K562 (cell line): ENCODE results near the gene DHX57. TPM values are rescaled to one million over a fixed set of nuclear protein-coding genes. Genes with fewer than 3 reads are reported as not detected.
"Not testable (repeated sequence)": the region's sequence is repeated elsewhere in the genome, so short reads cannot be mapped to it uniquely, and the experiment has no call there.

ENCODE experiments used
- ATAC-seq: fragments of 200-7000 bp; cut with Tn5 transposase; 3 replicates; pipeline ENCODE4 v1.9.1; 2020; ENCODE audit warnings: moderate library complexity
- BruUV-seq: library from RNA; stranded (reverse); fragments of 400-500 nt; replicated peaks from 2 replicates; lab custom pipeline; 2021; lab: Mats Ljungman, UMichigan
- CTCF ChIA-PET: fragments of 300-600 bp; formaldehyde crosslinking; extraction: SDS; loops from one replicate; lab custom pipeline; 2021; ENCODE audit warnings: low intra/inter-chr PET ratio; lab: Yijun Ruan, JAX
- POLR2A ChIA-PET: fragments of 300-600, 350-650 bp; sonication (Branson Sonifier 250); formaldehyde crosslinking; extraction: SDS; loops from one replicate; lab custom pipeline; 2021; ENCODE audit warnings: antibody characterized with exemption, inconsistent platforms; lab: Yijun Ruan, JAX
- DNase-seq, 4 experiments: peaks; one replicate each; pipeline versions ENCODE4 v3.0.0 to v3.0.0-alpha.2; 2011 to 2018; ENCODE audit warnings: low spot score in 3 of 4, mixed read lengths in 3 of 4; ENCODE audit errors: extremely low read depth in 1 of 4
- FAIRE-seq: peaks from 2 replicates; lab custom pipeline; 2011; peaks lifted over from hg19 to GRCh38; lab: Jason Lieb, UNC
- H2AFZ ChIP-seq: 2 replicates; pipeline ENCODE4 v1.6.0; 2011; ENCODE audit warnings: low read depth, low read length, control low read depth, inconsistent platforms
- H3K27ac ChIP-seq: fragments of 200-600 bp; 3 replicates; pipeline ENCODE4 v1.8.0; 2011; ENCODE audit warnings: low read depth, mild to moderate bottlenecking, control low read depth, inconsistent platforms, low read length, moderate library complexity, mixed read lengths; ENCODE audit errors: extremely low read depth
- H3K27me3 ChIP-seq, 2 experiments: fragments of 300-600 bp in 1 of 2; 2 replicates in 1 of 2; 3 replicates in 1 of 2; pipeline versions ENCODE4 v1.6.0 to v1.8.0; 2011; ENCODE audit warnings: inconsistent platforms in 2 of 2, low read length in 2 of 2, mild to moderate bottlenecking in 1 of 2, mixed read lengths in 1 of 2, moderate library complexity in 1 of 2; ENCODE audit not compliant: control insufficient read depth in 2 of 2, insufficient read depth in 2 of 2
- H3K36me3 ChIP-seq: fragments of 300-600 bp; 3 replicates; pipeline ENCODE4 v1.8.0; 2011; ENCODE audit warnings: mild to moderate bottlenecking, low read length, inconsistent platforms; ENCODE audit not compliant: control insufficient read depth, insufficient read depth
- H3K4me1 ChIP-seq, 2 experiments: fragments of 200-600 bp in 1 of 2; replicated peaks in 1 of 2; 2 replicates in 1 of 2; 3 replicates in 1 of 2; pipeline versions ENCODE4 v1.5.1 to v1.8.0; 2011; ENCODE audit warnings: inconsistent platforms in 2 of 2, low read length in 2 of 2, mild to moderate bottlenecking in 1 of 2, mixed read lengths in 1 of 2, moderate library complexity in 1 of 2; ENCODE audit not compliant: control insufficient read depth in 2 of 2, insufficient read depth in 2 of 2
- H3K4me2 ChIP-seq: 2 replicates; pipeline ENCODE4 v1.6.1; 2011; ENCODE audit warnings: low read length, control low read depth, inconsistent platforms, mixed read lengths; ENCODE audit not compliant: insufficient read depth
- H3K4me3 ChIP-seq: fragments of 200-600 bp; sonication (generic), shearing (Covaris generic); 2 replicates; pipeline ENCODE4 v1.5.1; 2016; ENCODE audit warnings: control low read depth, inconsistent platforms
- H3K79me2 ChIP-seq: fragments of 200-600 bp; 3 replicates; pipeline ENCODE4 v1.8.0; 2011; ENCODE audit warnings: low read length, inconsistent platforms; ENCODE audit not compliant: control insufficient read depth, insufficient read depth
- H3K9ac ChIP-seq, 2 experiments: 2 replicates each; pipeline versions ENCODE4 v1.6.0 to v1.6.1; 2011; ENCODE audit warnings: low read depth in 2 of 2, low read length in 2 of 2, control low read depth in 1 of 2, inconsistent platforms in 1 of 2, mild to moderate bottlenecking in 1 of 2, mixed read lengths in 1 of 2; ENCODE audit not compliant: insufficient read depth in 1 of 2
- H3K9me1 ChIP-seq: one replicate; pipeline ENCODE4 v1.6.0; 2011; ENCODE audit warnings: inconsistent platforms, mild to moderate bottlenecking, low read length, moderate library complexity; ENCODE audit not compliant: control insufficient read depth, insufficient read depth
- H3K9me3 ChIP-seq: replicated peaks from 2 replicates; pipeline ENCODE4 v1.5.1; 2011; ENCODE audit warnings: low read depth, low read length, inconsistent platforms; ENCODE audit not compliant: control insufficient read depth, insufficient read depth
- H4K20me1 ChIP-seq: replicated peaks from 2 replicates; pipeline ENCODE4 v1.6.1; 2011; ENCODE audit warnings: low read length, inconsistent platforms, mixed read lengths; ENCODE audit not compliant: control insufficient read depth, insufficient read depth
- DNMT1 ChIP-seq: fragments of 450-650 bp; IDR thresholded peaks from 2 replicates; pipeline ENCODE4 v1.6.1; 2016; ENCODE audit warnings: antibody characterized with exemption, mild to moderate bottlenecking
- ETV6 ChIP-seq, 3 experiments: fragments of 150-350 bp in 1 of 3; sonication (generic) in 1 of 3; formaldehyde crosslinking in 1 of 3; IDR thresholded peaks; 2 replicates each; pipeline versions ENCODE4 v1.6.1 to v1.8.0; 2014 to 2022; ENCODE audit warnings: borderline replicate concordance in 2 of 3, low read depth in 2 of 3, antibody characterized with exemption in 1 of 3, low read length in 1 of 3, mild to moderate bottlenecking in 1 of 3, missing genetic modification reagents in 1 of 3
- FOXA3 ChIP-seq, 2 experiments: fragments of 450-650 bp in 1 of 2; sonication (generic) in 1 of 2; formaldehyde crosslinking; IDR thresholded peaks in 1 of 2; conservative IDR thresholded peaks in 1 of 2; 2 replicates each; pipeline versions ENCODE4 v1.4.0 to v1.8.0; 2020 to 2022; ENCODE audit warnings: mild to moderate bottlenecking in 2 of 2, missing genetic modification reagents in 1 of 2
- FOXJ2 ChIP-seq: fragments of 200-800 bp; sonication (Bioruptor generic); IDR thresholded peaks from 2 replicates; pipeline ENCODE4 v1.6.1; 2016; ENCODE audit warnings: missing genetic modification characterization, missing compliant biosample characterization
- HLTF ChIP-seq: fragments of 450-650 bp; IDR thresholded peaks from 2 replicates; pipeline ENCODE4 v1.6.1; 2016
- JUN ChIP-seq, 2 experiments: sonication (generic) in 1 of 2; formaldehyde crosslinking in 1 of 2; IDR thresholded peaks; 2 replicates each; pipeline versions ENCODE4 v1.6.1 to v1.8.0; 2012 to 2022; ENCODE audit warnings: borderline replicate concordance in 2 of 2, mild to moderate bottlenecking in 2 of 2, improper control_type of control experiment in 1 of 2, low read depth in 1 of 2, low read length in 1 of 2, missing genetic modification reagents in 1 of 2
- KDM1A ChIP-seq, 2 experiments: fragments of 450-650 bp; IDR thresholded peaks; 2 replicates each; pipeline ENCODE4 v1.6.1; 2016; ENCODE audit warnings: mild to moderate bottlenecking in 2 of 2
- NFIC ChIP-seq: fragments of 450-650 bp; IDR thresholded peaks from 2 replicates; pipeline ENCODE4 v1.6.1; 2017; ENCODE audit warnings: mild to moderate bottlenecking, inconsistent platforms
- NR2C1 ChIP-seq, 2 experiments: fragments of 450-650 bp; IDR thresholded peaks; 2 replicates each; pipeline ENCODE4 v1.6.1; 2017; ENCODE audit warnings: mild to moderate bottlenecking in 2 of 2, antibody characterized with exemption in 1 of 2, inconsistent platforms in 1 of 2, missing compliant biosample characterization in 1 of 2, missing genetic modification characterization in 1 of 2
- SAFB2 ChIP-seq: fragments of 200-400 bp; formaldehyde crosslinking; IDR thresholded peaks from 2 replicates; pipeline ENCODE4 v1.6.1; 2018; ENCODE audit warnings: borderline replicate concordance, low read length, low read depth, moderate library complexity; ENCODE audit not compliant: severe bottlenecking
- SMAD3 ChIP-seq: fragments of 450-650 bp; formaldehyde crosslinking; conservative IDR thresholded peaks from 2 replicates; pipeline ENCODE4 v1.4.0; 2020; ENCODE audit warnings: mild to moderate bottlenecking
- TCF15 ChIP-seq: fragments of 250-450 bp; sonication (Bioruptor Pico); IDR thresholded peaks from 2 replicates; pipeline ENCODE4 v1.8.0; 2022; ENCODE audit warnings: moderate library complexity, mild to moderate bottlenecking, inconsistent platforms
- TEAD4 ChIP-seq, 2 experiments: sonication (generic) in 1 of 2; formaldehyde crosslinking in 1 of 2; IDR thresholded peaks; 2 replicates each; pipeline versions ENCODE4 v1.6.1 to v1.8.0; 2012 to 2022; ENCODE audit warnings: borderline replicate concordance in 1 of 2, inconsistent platforms in 1 of 2, low read length in 1 of 2, mild to moderate bottlenecking in 1 of 2, missing genetic modification reagents in 1 of 2
- WGBS: fragments of 100-300 bp; shearing (Covaris generic); methylation state at CpG from one replicate; pipeline ENCODE4 v1.1.6; 2016; ENCODE audit warnings: low coverage, mixed read lengths; ENCODE audit not compliant: insufficient coverage; ENCODE audit errors: missing lambda C conversion rate; 5-methylcytosine and 5-hydroxymethylcytosine counted together
- in situ Hi-C: fragments of 300-500 bp; cut with MboI; formaldehyde crosslinking; loops from 4 replicates; pipeline ENCODE4 v1.15.0; 2018; ENCODE audit warnings: inconsistent platforms, mixed read lengths
- intact Hi-C: fragments of 100-400 bp; cut with micrococcal nuclease; formaldehyde crosslinking; loops from 2 replicates; pipeline ENCODE4 v1.14.2; 2022
- polyA plus RNA-seq, 8 experiments: library from polyadenylated mRNA; depleted of rRNA in 4 of 8; stranded (reverse) in 5 of 8; unstranded in 3 of 8; fragments of >200 nt; fragmentation: Nextera tagmentation in 2 of 8; fragmentation: Illumina TruSeq in 1 of 8; extraction: Ambion mirVana in 2 of 8; extraction: Trizol in 1 of 8; gene quantifications; 2 replicates each; pipeline versions ENCODE4 v1.2.1 to v1.2.3, GENCODE V29; 2011 to 2014; ENCODE audit warnings: inconsistent platforms in 1 of 8, missing spikeins in 1 of 8
- total RNA-seq, 7 experiments: library from RNA; depleted of rRNA in 6 of 7; stranded (reverse); fragments of >200 nt in 6 of 7; fragmentation: Illumina TruSeq in 2 of 7; extraction: Trizol in 2 of 7; gene quantifications; 2 replicates each; pipeline versions ENCODE4 v1.2.1 to v1.2.3, GENCODE V29; 2011 to 2021; ENCODE audit warnings: low replicate concordance in 1 of 7
- TF ChIP-seq, protein P1 (sequence below), 2 experiments: fragments of 450-650 bp in 1 of 2; sonication (generic) in 1 of 2; formaldehyde crosslinking in 1 of 2; IDR thresholded peaks in 1 of 2; conservative IDR thresholded peaks in 1 of 2; 2 replicates each; pipeline versions ENCODE4 v1.6.1 to v1.8.1; 2016 to 2023; ENCODE audit warnings: mild to moderate bottlenecking in 2 of 2, moderate library complexity in 2 of 2, inconsistent platforms in 1 of 2, missing genetic modification reagents in 1 of 2

The DHX57 gene
- total and polyA plus RNA-seq, 9 of the 15 experiments (the other 6 are each of a cell fraction or from before 2014, with no cell fraction given), result 7.4 to 23.6 (median 17.9) TPM

DNA sequence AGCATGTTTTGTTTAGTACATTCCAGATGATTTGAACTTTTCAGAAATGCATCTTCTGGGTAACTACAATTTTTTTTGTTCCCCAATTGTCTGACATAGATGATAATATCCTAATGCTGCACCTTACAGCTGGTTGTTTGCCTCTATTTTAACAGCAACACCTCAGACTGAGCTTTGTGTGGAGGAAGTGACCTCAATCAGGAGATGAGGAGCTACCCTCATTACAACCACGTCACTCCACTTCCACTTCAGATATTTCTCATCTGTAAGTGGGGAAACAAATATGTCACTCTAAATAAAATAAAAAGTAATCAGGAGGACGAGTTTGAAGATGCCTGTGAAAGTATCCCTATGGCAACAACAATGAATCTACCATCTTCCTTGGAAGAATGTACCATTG is 112.5 kb downstream of the DHX57 start:
- no peak overlapping the region for H3K9ac ChIP-seq
- no peak overlapping the region for H3K4me3 ChIP-seq
- H3K4me1 ChIP-seq, result no peaks in the 10 kb centered on the region; a peak in 1 of 5 replicates
- no peaks in the 10 kb centered on the region for H3K27me3 ChIP-seq
- no peaks in the 10 kb centered on the region for H3K9me1 ChIP-seq
- in situ Hi-C loops, result no loop called here
- H3K27ac ChIP-seq, result no peak overlapping the region
- H3K79me2 ChIP-seq, result no peaks in the 10 kb centered on the region
- 26% methylated on average over 2 of the region's 2 CpGs for WGBS
- H2AFZ ChIP-seq, result no peak overlapping the region
- no peak for TF ChIP-seq KDM1A (IDR thresholded peaks at IDR 0.05)
- TF ChIP-seq FOXA3 (CRISPR knock-in tag; conservative IDR thresholded peaks at IDR 0.05 in 1 of 2, IDR thresholded peaks at IDR 0.05 in 1 of 2), result no peak
- TF ChIP-seq, protein P1, sequence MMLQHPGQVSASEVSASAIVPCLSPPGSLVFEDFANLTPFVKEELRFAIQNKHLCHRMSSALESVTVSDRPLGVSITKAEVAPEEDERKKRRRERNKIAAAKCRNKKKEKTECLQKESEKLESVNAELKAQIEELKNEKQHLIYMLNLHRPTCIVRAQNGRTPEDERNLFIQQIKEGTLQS (IDR thresholded peaks at IDR 0.05), result no peak
- TF ChIP-seq, protein P1 (CRISPR knock-in tag; conservative IDR thresholded peaks at IDR 0.05), result no peak
- TF ChIP-seq ETV6 (IDR thresholded peaks at IDR 0.05; ENCODE audit: borderline replicate concordance in 1 of 2, low read depth in 2 of 2, low read length in 1 of 2), result no peak
- TF ChIP-seq ETV6 (CRISPR knock-in tag; IDR thresholded peaks at IDR 0.05; ENCODE audit: borderline replicate concordance), result no peak
- TF ChIP-seq SMAD3 (CRISPR knock-in tag), result no peak
- no peak for TF ChIP-seq SAFB2
- TF ChIP-seq NR2C1 (IDR thresholded peaks at IDR 0.05), result no peak
- TF ChIP-seq NR2C1 (tag; IDR thresholded peaks at IDR 0.05), result no peak
- TF ChIP-seq FOXJ2 (tag), result no peak
- no peak for TF ChIP-seq NFIC
- TF ChIP-seq JUN (IDR thresholded peaks at IDR 0.05; ENCODE audit: borderline replicate concordance, low read depth, low read length), result no peak
- no peak for TF ChIP-seq JUN (CRISPR knock-in tag; IDR thresholded peaks at IDR 0.05; ENCODE audit: borderline replicate concordance)
- TF ChIP-seq HLTF, result no peak
- TF ChIP-seq DNMT1, result no peak
- no peak for TF ChIP-seq TCF15 (CRISPR knock-in tag)
- no peak for TF ChIP-seq TEAD4 (IDR thresholded peaks at IDR 0.05; ENCODE audit: low read length)
- TF ChIP-seq TEAD4 (CRISPR knock-in tag; IDR thresholded peaks at IDR 0.05; ENCODE audit: borderline replicate concordance), result no peak
- no peaks in the 10 kb centered on the region for H3K36me3 ChIP-seq
- BruUV-seq, result no TSS peak
- ATAC-seq (no peak), FAIRE-seq (no peak), DNase-seq (no peak)
- ChIA-PET POLR2A (interaction anchor here (9.0 kb wide), 1 partner anchor 11 kb away, joined by 107 read pairs; the partner anchor contains the start of gene SRSF7), CTCF (no interaction called here)
- H3K4me2 ChIP-seq, result no peak overlapping the region
- no peaks in the 10 kb centered on the region for H3K9me3 ChIP-seq
- H4K20me1 ChIP-seq, result no peaks in the 10 kb centered on the region
- intact Hi-C loops, result no loop called here

DNA sequence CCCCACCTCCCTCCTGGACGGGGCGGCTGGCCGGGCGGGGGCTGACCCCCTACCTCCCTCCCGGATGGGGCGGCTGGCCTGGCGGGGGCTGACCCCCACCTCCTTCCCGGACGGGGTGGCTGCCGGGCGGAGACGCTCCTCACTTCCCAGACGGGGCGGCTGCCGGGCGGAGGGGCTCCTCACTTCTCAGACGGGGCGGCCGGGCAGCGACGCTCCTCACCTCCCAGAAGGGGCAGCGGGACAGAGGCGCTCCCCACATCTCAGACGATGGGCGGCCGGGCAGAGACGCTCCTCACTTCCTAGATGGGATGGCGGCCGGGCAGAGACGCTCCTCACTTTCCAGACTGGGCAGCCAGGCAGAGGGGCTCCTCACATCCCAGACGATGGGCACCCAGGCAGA is 119.8 kb downstream of the DHX57 start:
- H3K79me2 ChIP-seq, H3K9me3 ChIP-seq, H3K9ac ChIP-seq, H3K36me3 ChIP-seq, H3K27ac ChIP-seq, POLR2A ChIA-PET, ATAC-seq, FAIRE-seq, H4K20me1 ChIP-seq, H3K27me3 ChIP-seq, H3K4me1 ChIP-seq, BruUV-seq, H3K4me3 ChIP-seq, CTCF ChIA-PET, DNase-seq, H2AFZ ChIP-seq, intact Hi-C loops, in situ Hi-C loops, H3K4me2 ChIP-seq, H3K9me1 ChIP-seq: not testable (repeated sequence)
- 66% methylated on average over 2 of the region's 31 CpGs for WGBS
